CD4-positive, alpha-beta T cell (primary cell): ENCODE data around the gene ZNF576. TPM values are rescaled to one million over a fixed set of nuclear protein-coding genes. Genes with fewer than 3 reads are reported as not detected.
A peak's percentile ranks its signal among the peaks of the same experiment; 100 is the strongest.

Experiments used
- ATAC-seq: fragments of 200-7000 bp; cut with Tn5 transposase; one replicate; pipeline ENCODE4 v1.10.0; 2022; ENCODE audit warnings: mild to moderate bottlenecking; ENCODE audit not compliant: poor library complexity
- CTCF ChIA-PET: fragments of 350-600 bp; sonication (Branson Sonifier 250); formaldehyde crosslinking; loops from one replicate; lab custom pipeline; 2021; ENCODE audit warnings: antibody characterized with exemption, inconsistent platforms; lab: Charles Lee
- POLR2A ChIA-PET: fragments of 350-600 bp; sonication (Branson Sonifier 250); formaldehyde crosslinking; loops from one replicate; lab custom pipeline; 2021; ENCODE audit warnings: antibody characterized with exemption, inconsistent platforms; lab: Charles Lee
- DNase-seq, 14 experiments: peaks; one replicate each; pipeline ENCODE4 v3.0.0-alpha.2; 2013 to 2020; ENCODE audit warnings: mixed read lengths in 2 of 14
- H3K27ac ChIP-seq, 2 donors: one replicate each; pipeline versions ENCODE4 v1.5.1 to v1.7.0; 2013; ENCODE audit warnings: low read length in 2 of 2, low read depth in 1 of 2, mild to moderate bottlenecking in 1 of 2
- H3K27me3 ChIP-seq, 2 experiments: 1 replicate in 1 of 2; 2 replicates in 1 of 2; pipeline versions ENCODE4 v1.6.1 to v1.7.0; 2013; ENCODE audit warnings: low read length in 2 of 2, control low read depth in 1 of 2, mild to moderate bottlenecking in 1 of 2, moderate library complexity in 1 of 2; ENCODE audit not compliant: insufficient read depth in 2 of 2, control insufficient read depth in 1 of 2
- H3K36me3 ChIP-seq: one replicate; pipeline ENCODE4 v1.6.1; 2013; ENCODE audit warnings: low read length, control low read depth; ENCODE audit not compliant: insufficient read depth
- H3K4me1 ChIP-seq: one replicate; pipeline ENCODE4 v1.6.1; 2013; ENCODE audit warnings: low read length, control low read depth; ENCODE audit not compliant: insufficient read depth
- H3K4me3 ChIP-seq: one replicate; pipeline ENCODE4 v1.5.1; 2013; ENCODE audit warnings: mild to moderate bottlenecking, low read length, moderate library complexity
- H3K9me3 ChIP-seq, 2 experiments: 1 replicate in 1 of 2; 2 replicates in 1 of 2; pipeline versions ENCODE4 v1.6.1 to v1.7.0; 2013; ENCODE audit warnings: low read length in 2 of 2, mild to moderate bottlenecking in 2 of 2, control low read depth in 1 of 2, moderate library complexity in 1 of 2; ENCODE audit not compliant: control insufficient read depth in 1 of 2, insufficient read depth in 1 of 2
- H3K27ac Mint-ChIP-seq: one replicate; pipeline ENCODE4 v1.8.0; 2020; ENCODE audit warnings: mixed read lengths
- H3K27me3 Mint-ChIP-seq: one replicate; pipeline ENCODE4 v1.8.0; 2021; ENCODE audit warnings: mixed read lengths
- H3K36me3 Mint-ChIP-seq: one replicate; pipeline ENCODE4 v1.8.0; 2021; ENCODE audit warnings: low read depth, mixed read lengths
- H3K4me1 Mint-ChIP-seq: one replicate; pipeline ENCODE4 v1.8.0; 2021; ENCODE audit warnings: low read depth, mixed read lengths
- H3K4me3 Mint-ChIP-seq: one replicate; pipeline ENCODE4 v1.8.0; 2020; ENCODE audit warnings: mild to moderate bottlenecking, mixed read lengths
- H3K9me3 Mint-ChIP-seq: one replicate; pipeline ENCODE4 v1.8.0; 2020; ENCODE audit warnings: mixed read lengths
- intact Hi-C, 2 experiments: fragments of 100-400 bp; cut with DNase I in 1 of 2; cut with micrococcal nuclease in 1 of 2; formaldehyde crosslinking; loops; one replicate each; pipeline versions ENCODE4 v1.15.1 to v1.9.0; 2023 to 2025; cut with DNase I, micrococcal nuclease
- total RNA-seq, 174 experiments: library from RNA in 2 of 174; stranded (reverse) in 2 of 174; gene quantifications; one replicate each; pipeline ENCODE4 v1.2.3 and lab custom pipeline; 2021 to 2026
- TF ChIP-seq, protein P1 (sequence below): fragments of 200-600 bp; IDR thresholded peaks from one replicate; pipeline ENCODE4 v1.8.0; 2022; ENCODE audit warnings: antibody characterized with exemption, mild to moderate bottlenecking

Gene ZNF576
- total RNA-seq, 2 experiments from 2014 or later = 4.1 to 4.8 TPM

DNA sequence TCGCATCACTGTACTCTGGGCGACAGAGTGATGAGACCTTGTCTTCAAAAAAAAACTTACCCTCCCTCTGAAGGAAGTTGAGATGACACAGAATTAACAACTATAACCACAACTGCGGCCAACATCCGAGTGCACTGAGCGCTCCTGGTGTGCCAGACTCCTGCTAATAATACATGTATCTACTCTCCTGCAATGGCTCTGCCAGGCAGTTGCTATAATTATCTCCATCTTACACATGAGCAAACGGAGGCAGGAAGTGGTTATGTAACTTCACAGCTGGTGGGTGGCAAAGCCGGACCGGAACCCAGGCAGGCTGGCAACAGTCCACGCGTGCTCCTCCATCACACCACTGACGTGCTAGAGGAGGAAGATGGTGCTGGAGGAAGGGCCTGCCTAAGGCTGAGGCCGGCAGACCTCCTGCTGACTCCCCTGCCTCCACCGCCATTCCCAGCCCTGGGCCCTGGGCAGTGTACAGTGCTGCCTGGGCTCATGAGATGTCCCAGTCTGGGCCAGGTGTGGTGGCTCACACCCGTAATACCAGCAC lies 33.6 kb upstream of the ZNF576 start:
- no peaks in the 10 kb centered on the region for H3K27me3 Mint-ChIP-seq
- Histone ChIP-seq H3K36me3 (peaks cover 14% of the 10 kb centered on the region), H3K9me3 (no peaks in the 10 kb centered on the region), H3K4me3 (peak overlapping the region; percentile 47), H3K27ac (peak overlapping the region; percentile 82 to 93), H3K4me1 (peaks cover 50% of the 10 kb centered on the region), H3K27me3 (no peaks in the 10 kb centered on the region)
- TF ChIP-seq, protein P1, sequence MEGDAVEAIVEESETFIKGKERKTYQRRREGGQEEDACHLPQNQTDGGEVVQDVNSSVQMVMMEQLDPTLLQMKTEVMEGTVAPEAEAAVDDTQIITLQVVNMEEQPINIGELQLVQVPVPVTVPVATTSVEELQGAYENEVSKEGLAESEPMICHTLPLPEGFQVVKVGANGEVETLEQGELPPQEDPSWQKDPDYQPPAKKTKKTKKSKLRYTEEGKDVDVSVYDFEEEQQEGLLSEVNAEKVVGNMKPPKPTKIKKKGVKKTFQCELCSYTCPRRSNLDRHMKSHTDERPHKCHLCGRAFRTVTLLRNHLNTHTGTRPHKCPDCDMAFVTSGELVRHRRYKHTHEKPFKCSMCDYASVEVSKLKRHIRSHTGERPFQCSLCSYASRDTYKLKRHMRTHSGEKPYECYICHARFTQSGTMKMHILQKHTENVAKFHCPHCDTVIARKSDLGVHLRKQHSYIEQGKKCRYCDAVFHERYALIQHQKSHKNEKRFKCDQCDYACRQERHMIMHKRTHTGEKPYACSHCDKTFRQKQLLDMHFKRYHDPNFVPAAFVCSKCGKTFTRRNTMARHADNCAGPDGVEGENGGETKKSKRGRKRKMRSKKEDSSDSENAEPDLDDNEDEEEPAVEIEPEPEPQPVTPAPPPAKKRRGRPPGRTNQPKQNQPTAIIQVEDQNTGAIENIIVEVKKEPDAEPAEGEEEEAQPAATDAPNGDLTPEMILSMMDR = no peak
- intact Hi-C loops = loop anchor here in 1 of 2 experiments (5.0 kb wide), 1 partner anchor 35 kb away; the partner anchor contains the start of gene ETHE1
- peak; percentile 56 to 96 (median 74) for DNase-seq
- peak; percentile 89 for ATAC-seq
- peak overlapping the region; percentile 96 for H3K27ac Mint-ChIP-seq
- H3K9me3 Mint-ChIP-seq = no peaks in the 10 kb centered on the region
- peaks cover 62% of the 10 kb centered on the region for H3K4me1 Mint-ChIP-seq
- peak overlapping the region; percentile 85 for H3K4me3 Mint-ChIP-seq
- ChIA-PET CTCF (interaction anchor here (6.0 kb wide), 1 partner anchor 32 kb away, joined by 31 read pairs; the partner anchor contains the start of genes IRGQ and ZNF576), POLR2A (interaction anchor here (0.6 to 6.4 kb wide), 7 partner anchors 9 to 99 kb away, joined by 4 to 40 read pairs (median 4); partner anchors contain the start of genes CADM4, IRGQ, XRCC1 and ZNF575)
- peaks cover 38% of the 10 kb centered on the region for H3K36me3 Mint-ChIP-seq

DNA sequence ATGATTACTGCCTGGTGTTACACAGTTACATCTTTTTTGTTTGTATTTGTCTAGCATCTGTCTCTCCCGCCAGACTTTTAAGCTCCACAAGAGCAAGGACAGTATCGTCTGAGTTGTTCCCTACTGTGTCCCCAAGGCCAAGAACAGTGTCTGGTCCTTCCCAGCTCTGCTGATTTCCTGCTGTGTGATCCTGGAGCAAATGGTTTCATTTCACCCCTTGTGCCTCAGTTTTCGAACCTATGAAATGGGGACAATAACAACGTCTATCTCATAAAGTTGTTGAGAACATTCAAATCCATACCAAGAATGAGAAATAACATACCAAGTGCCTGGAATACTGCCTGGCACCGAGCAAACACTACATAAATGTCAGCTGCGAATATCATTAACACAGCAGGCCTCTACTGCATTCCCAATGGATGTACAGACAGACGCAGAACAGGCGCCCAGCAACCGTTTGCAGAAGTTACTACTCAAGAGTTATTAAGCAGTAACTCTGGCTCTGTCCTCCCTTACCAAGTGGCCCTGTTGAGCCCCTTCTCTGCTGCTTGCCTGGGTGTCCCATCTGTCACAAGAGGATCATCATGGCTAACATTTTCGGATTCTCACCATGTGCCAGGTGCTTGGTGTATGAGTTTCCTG lies 32.5 kb upstream of the ZNF576 start:
- intact Hi-C loops = loop anchor here in 1 of 2 experiments (5.0 kb wide), 1 partner anchor 37 kb away; the partner anchor contains the start of gene ETHE1
- Mint-ChIP-seq H3K36me3 (peaks cover 29% of the 10 kb centered on the region), H3K9me3 (no peaks in the 10 kb centered on the region), H3K4me3 (peak overlapping the region; percentile 28), H3K27ac (peak overlapping the region; percentile 96), H3K27me3 (no peaks in the 10 kb centered on the region), H3K4me1 (peaks cover 62% of the 10 kb centered on the region)
- TF ChIP-seq, protein P1 = no peak
- CTCF ChIA-PET = interaction anchor here (1.1 to 6.0 kb wide), 2 partner anchors 9 to 31 kb away, joined by 5 to 31 read pairs; partner anchors contain the start of genes IRGQ and ZNF576
- Histone ChIP-seq H3K4me3 (no peak overlapping the region), H3K9me3 (no peaks in the 10 kb centered on the region), H3K4me1 (peaks cover 50% of the 10 kb centered on the region), H3K27ac (peak overlapping the region; percentile 82 to 93), H3K27me3 (no peaks in the 10 kb centered on the region), H3K36me3 (peaks cover 8% of the 10 kb centered on the region)
- ATAC-seq (no peak), DNase-seq (no peak)
- POLR2A ChIA-PET = interaction anchor here (1.1 to 6.4 kb wide), 3 partner anchors 9 to 32 kb away, joined by 3 to 40 read pairs (median 5); partner anchors contain the start of genes IRGQ and ZNF576

DNA sequence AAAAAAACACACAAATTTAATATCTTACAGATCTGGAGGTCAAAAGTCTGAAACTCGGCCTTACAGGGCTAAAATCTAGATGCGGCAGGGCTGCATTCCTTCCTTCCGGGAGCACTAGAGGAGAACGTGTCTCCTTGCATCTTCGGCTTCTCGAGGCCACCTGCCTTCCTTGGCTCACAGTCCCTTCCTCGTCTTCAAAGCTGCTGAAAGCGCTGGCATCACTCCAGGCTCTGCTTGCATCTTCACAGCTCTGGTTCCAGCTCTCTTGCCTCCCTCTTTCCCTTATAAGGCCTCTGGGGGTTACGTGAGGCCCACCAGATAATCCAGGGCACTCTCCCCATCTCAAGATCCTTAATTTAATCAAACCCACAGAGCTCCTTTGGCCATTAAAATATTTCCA lies 31.6 kb upstream of the ZNF576 start:
- Mint-ChIP-seq H3K36me3 (peaks cover 24% of the 10 kb centered on the region), H3K4me3 (peak overlapping the region; percentile 23), H3K27ac (peak overlapping the region; percentile 96), H3K9me3 (no peaks in the 10 kb centered on the region), H3K27me3 (no peaks in the 10 kb centered on the region), H3K4me1 (peaks cover 61% of the 10 kb centered on the region)
- ChIA-PET CTCF (interaction anchor here (0.6 to 1.3 kb wide), 3 partner anchors 10 to 54 kb away, joined by 3 to 5 read pairs (median 5); no protein-coding TSS in a partner anchor), POLR2A (interaction anchor here (0.6 to 6.4 kb wide), 5 partner anchors 9 to 64 kb away, joined by 3 to 40 read pairs (median 4); partner anchors contain the start of genes IRGQ, PHLDB3 and ZNF576)
- ATAC-seq (no peak), DNase-seq (peak in 1 of 14 experiments; percentile 23)
- TF ChIP-seq, protein P1 = no peak
- peaks cover 8% of the 10 kb centered on the region for H3K36me3 ChIP-seq
- no peaks in the 10 kb centered on the region for H3K27me3 ChIP-seq
- no peak overlapping the region for H3K27ac ChIP-seq
- H3K4me1 ChIP-seq = peaks cover 50% of the 10 kb centered on the region
- no peak overlapping the region for H3K4me3 ChIP-seq
- intact Hi-C loops = loop anchor here in 1 of 2 experiments (5.0 kb wide), 1 partner anchor 37 kb away; the partner anchor contains the start of gene ETHE1
- no peaks in the 10 kb centered on the region for H3K9me3 ChIP-seq
